KMS-11 (cell line): Measurements from ENCODE around the gene CLIC3.

Experiments
- H2AFZ ChIP-seq: fragments of 200-600 bp; sonication (generic); 2 replicates; pipeline ENCODE4 v1.6.1; 2016; ENCODE audit warnings: antibody characterized with exemption, mixed run types, low read depth
- H3K27ac ChIP-seq: fragments of 200-600 bp; sonication (generic); 2 replicates; pipeline ENCODE4 v1.6.1; 2016; ENCODE audit warnings: mild to moderate bottlenecking, mixed run types
- H3K27me3 ChIP-seq: fragments of 200-600 bp; sonication (generic); 2 replicates; pipeline ENCODE4 v1.6.1; 2017; ENCODE audit warnings: mild to moderate bottlenecking, low read depth, mixed run types, moderate library complexity; ENCODE audit not compliant: insufficient read depth
- H3K36me3 ChIP-seq: fragments of 200-600 bp; sonication (generic); 2 replicates; pipeline ENCODE4 v1.6.1; 2017; ENCODE audit warnings: mild to moderate bottlenecking, mixed run types; ENCODE audit not compliant: insufficient read depth
- H3K4me1 ChIP-seq: fragments of 200-600 bp; sonication (generic); 2 replicates; pipeline ENCODE4 v1.6.1; 2016; ENCODE audit warnings: mild to moderate bottlenecking, low read depth, mixed run types; ENCODE audit not compliant: poor library complexity, severe bottlenecking
- H3K4me2 ChIP-seq: fragments of 200-600 bp; sonication (generic); 2 replicates; pipeline ENCODE4 v1.7.0; 2016; ENCODE audit warnings: mild to moderate bottlenecking, mixed run types
- H3K4me3 ChIP-seq: fragments of 200-600 bp; sonication (generic); IDR thresholded peaks from 2 replicates; pipeline ENCODE4 v1.6.1; 2017; ENCODE audit warnings: low read depth, low read length, mixed read lengths; ENCODE audit not compliant: insufficient read depth
- H3K79me2 ChIP-seq: fragments of 200-600 bp; sonication (generic); 2 replicates; pipeline ENCODE4 v1.6.1; 2016; ENCODE audit warnings: low read depth, mixed run types; ENCODE audit not compliant: insufficient read depth
- H3K9ac ChIP-seq: fragments of 200-600 bp; sonication (generic); 2 replicates; pipeline ENCODE4 v1.6.1; 2016; ENCODE audit warnings: mild to moderate bottlenecking, mixed run types
- H4K20me1 ChIP-seq: fragments of 200-600 bp; sonication (generic); 2 replicates; pipeline ENCODE4 v1.6.1; 2016; ENCODE audit warnings: mild to moderate bottlenecking, mixed run types; ENCODE audit not compliant: insufficient read depth
- TF ChIP-seq, protein P1 (sequence below): fragments of 200-600 bp; sonication (generic); conservative IDR thresholded peaks from 2 replicates; pipeline ENCODE4 v1.6.1; 2017; ENCODE audit warnings: low read depth, mild to moderate bottlenecking, antibody characterized with exemption, low read length, moderate library complexity, mixed read lengths

The CLIC3 gene

DNA sequence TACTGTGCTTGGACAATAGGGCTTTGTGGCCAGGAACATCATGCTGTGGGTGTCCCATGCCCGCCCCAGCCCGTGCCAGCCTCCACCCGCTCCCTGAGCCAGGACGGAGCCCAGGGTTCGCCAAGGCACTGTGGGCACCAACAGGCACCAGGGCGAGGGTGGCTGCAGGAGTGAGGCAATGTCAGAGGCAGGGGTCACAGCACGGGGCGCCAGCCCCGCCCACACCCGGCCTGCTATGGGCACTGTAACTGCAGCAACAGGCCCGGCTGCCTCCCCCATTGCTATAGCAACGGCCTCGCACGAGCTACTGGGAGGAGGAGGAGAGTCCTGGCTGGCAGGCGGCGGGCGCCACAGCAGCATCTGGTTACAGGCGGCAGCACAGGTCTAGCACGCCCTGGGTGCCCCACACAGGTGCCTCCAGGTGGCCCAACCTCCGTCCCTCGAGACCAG is 29.2 kb upstream of the CLIC3 start:
- Histone ChIP-seq H3K79me2 (no peaks in the 10 kb centered on the region), H2AFZ (no peak overlapping the region), H3K27ac (no peak overlapping the region), H3K4me1 (peaks cover 26% of the 10 kb centered on the region), H4K20me1 (no peaks in the 10 kb centered on the region), H3K4me3 (no peak overlapping the region), H3K9ac (no peak overlapping the region), H3K4me2 (no peak overlapping the region), H3K36me3 (no peaks in the 10 kb centered on the region), H3K27me3 (peaks cover 8% of the 10 kb centered on the region; the same call in 1 of the 2 replicates)
- TF ChIP-seq, protein P1, sequence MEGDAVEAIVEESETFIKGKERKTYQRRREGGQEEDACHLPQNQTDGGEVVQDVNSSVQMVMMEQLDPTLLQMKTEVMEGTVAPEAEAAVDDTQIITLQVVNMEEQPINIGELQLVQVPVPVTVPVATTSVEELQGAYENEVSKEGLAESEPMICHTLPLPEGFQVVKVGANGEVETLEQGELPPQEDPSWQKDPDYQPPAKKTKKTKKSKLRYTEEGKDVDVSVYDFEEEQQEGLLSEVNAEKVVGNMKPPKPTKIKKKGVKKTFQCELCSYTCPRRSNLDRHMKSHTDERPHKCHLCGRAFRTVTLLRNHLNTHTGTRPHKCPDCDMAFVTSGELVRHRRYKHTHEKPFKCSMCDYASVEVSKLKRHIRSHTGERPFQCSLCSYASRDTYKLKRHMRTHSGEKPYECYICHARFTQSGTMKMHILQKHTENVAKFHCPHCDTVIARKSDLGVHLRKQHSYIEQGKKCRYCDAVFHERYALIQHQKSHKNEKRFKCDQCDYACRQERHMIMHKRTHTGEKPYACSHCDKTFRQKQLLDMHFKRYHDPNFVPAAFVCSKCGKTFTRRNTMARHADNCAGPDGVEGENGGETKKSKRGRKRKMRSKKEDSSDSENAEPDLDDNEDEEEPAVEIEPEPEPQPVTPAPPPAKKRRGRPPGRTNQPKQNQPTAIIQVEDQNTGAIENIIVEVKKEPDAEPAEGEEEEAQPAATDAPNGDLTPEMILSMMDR: no peak

DNA sequence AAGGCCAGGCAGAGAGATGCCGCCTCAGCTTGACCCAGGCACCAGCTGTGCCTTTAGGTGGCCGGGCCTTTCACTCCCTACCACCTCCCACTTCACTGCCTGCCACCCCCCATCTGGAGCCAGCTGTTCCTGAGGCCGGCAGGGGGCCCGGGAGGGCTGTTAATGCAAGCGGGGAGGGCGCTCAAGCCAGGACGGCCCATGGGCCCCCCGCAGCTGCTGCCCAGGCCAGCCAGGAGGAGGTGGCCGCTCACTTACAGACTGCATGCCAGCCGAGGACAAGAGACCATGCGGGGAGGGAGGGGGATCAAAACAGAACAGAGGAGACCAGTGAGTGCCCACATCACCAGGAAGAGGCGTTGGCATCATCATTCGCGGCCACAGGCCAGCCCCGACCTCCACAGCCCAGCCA is 27.2 kb upstream of the CLIC3 start:
- H2AFZ ChIP-seq: no peak overlapping the region
- no peak overlapping the region for H3K4me3 ChIP-seq
- no peak overlapping the region for H3K4me2 ChIP-seq
- H4K20me1 ChIP-seq: no peaks in the 10 kb centered on the region
- peaks cover 7% of the 10 kb centered on the region for H3K4me1 ChIP-seq
- H3K36me3 ChIP-seq: no peaks in the 10 kb centered on the region
- no peak overlapping the region for H3K27ac ChIP-seq
- H3K27me3 ChIP-seq: peaks cover 13% of the 10 kb centered on the region; the same call in 1 of the 2 replicates
- no peaks in the 10 kb centered on the region for H3K79me2 ChIP-seq
- no peak overlapping the region for H3K9ac ChIP-seq
- TF ChIP-seq, protein P1: no peak

DNA sequence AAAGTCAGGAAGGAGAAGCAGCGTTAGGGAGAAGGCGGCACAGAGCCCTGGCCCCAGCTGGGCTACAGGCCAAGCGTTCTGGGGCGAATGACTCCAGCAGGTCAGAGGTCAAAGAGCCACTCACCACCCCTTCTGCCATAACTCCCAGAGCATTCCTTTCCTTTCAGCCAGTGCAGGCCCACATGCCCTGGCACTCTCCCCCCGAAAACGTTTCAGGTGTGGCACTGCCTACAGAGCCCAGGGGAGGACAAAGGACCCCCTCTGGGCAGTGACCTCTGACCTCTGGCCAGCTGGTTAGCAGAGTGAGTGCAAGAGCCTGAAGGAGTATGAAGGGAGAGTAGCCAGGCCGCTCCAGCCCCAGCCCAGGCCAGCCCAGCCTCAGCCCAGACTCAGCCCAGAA is 26.8 kb upstream of the CLIC3 start:
- H3K4me2 ChIP-seq: no peak overlapping the region
- no peaks in the 10 kb centered on the region for H3K79me2 ChIP-seq
- H3K27me3 ChIP-seq: peaks cover 13% of the 10 kb centered on the region; the same call in 1 of the 2 replicates
- no peak overlapping the region for H3K27ac ChIP-seq
- no peak overlapping the region for H3K9ac ChIP-seq
- TF ChIP-seq, protein P1: no peak
- H3K36me3 ChIP-seq: no peaks in the 10 kb centered on the region
- H4K20me1 ChIP-seq: no peaks in the 10 kb centered on the region
- no peak overlapping the region for H2AFZ ChIP-seq
- no peak overlapping the region for H3K4me3 ChIP-seq
- peaks cover 4% of the 10 kb centered on the region for H3K4me1 ChIP-seq

- Histone ChIP-seq H3K4me2 (no peak overlapping the region), H3K27me3 (peaks cover 13% of the 10 kb centered on the region; the same call in 1 of the 2 replicates), H3K27ac (no peak overlapping the region), H2AFZ (no peak overlapping the region), H3K9ac (no peak overlapping the region), H3K4me1 (peaks cover 4% of the 10 kb centered on the region), H3K36me3 (no peaks in the 10 kb centered on the region), H3K79me2 (no peaks in the 10 kb centered on the region), H3K4me3 (no peak overlapping the region), H4K20me1 (no peaks in the 10 kb centered on the region)
- TF ChIP-seq, protein P1: no peak
Observed at GRCh38 chr9:137022662-137023008, 26.3 kb upstream of the CLIC3 start.
